ENCODE results near the gene RECQL5.

RECQL5 gene

GRCh38 chr17:75665981-75666380, 973 bp downstream of the RECQL5 start:
- peaks cover 70% of the 10 kb centered on the region for H3K79me2 ChIP-seq (ENCODE audit: low read length)
- H3K27ac ChIP-seq (ENCODE audit: low read length) = peak overlapping the region; percentile 100
- H3K27me3 ChIP-seq (ENCODE audit: low read depth, low read length) = no peaks in the 10 kb centered on the region
- H3K4me1 ChIP-seq (ENCODE audit: low read length) = peaks cover 58% of the 10 kb centered on the region
- peak overlapping the region; percentile 83 for H3K9ac ChIP-seq (ENCODE audit: low read length)
- H3K36me3 ChIP-seq (replicated peaks; ENCODE audit: low read depth, low read length) = peaks cover 52% of the 10 kb centered on the region
- peak overlapping the region; percentile 99 for H3K4me3 ChIP-seq (ENCODE audit: low read length)
- H2AFZ ChIP-seq (ENCODE audit: low read depth, low read length) = no peak overlapping the region
- H3K9me3 ChIP-seq (ENCODE audit: insufficient read depth, low read length) = peaks cover 5% of the 10 kb centered on the region; the same call in 1 of the 2 replicates
- no peaks in the 10 kb centered on the region for H4K20me1 ChIP-seq (ENCODE audit: insufficient read depth, low read length)
- TF ChIP-seq CTCF (IDR thresholded peaks at IDR 0.05; ENCODE audit: low read depth, low read length) = no peak
- TF ChIP-seq EZH2phosphoT487 (IDR thresholded peaks at IDR 0.05; ENCODE audit: low read depth) = no peak
- peak overlapping the region; percentile 77 for H3K4me2 ChIP-seq (ENCODE audit: low read length)

GRCh38 chr17:75664099-75664549, 2.8 kb downstream of the RECQL5 start:
- Histone ChIP-seq H4K20me1 (ENCODE audit: insufficient read depth, low read length) (no peaks in the 10 kb centered on the region), H3K4me2 (ENCODE audit: low read length) (peak overlapping the region; percentile 91), H3K9me3 (ENCODE audit: insufficient read depth, low read length) (peaks cover 5% of the 10 kb centered on the region; the same call in 1 of the 2 replicates), H3K79me2 (ENCODE audit: low read length) (peaks cover 52% of the 10 kb centered on the region), H2AFZ (ENCODE audit: low read depth, low read length) (no peak overlapping the region), H3K27ac (ENCODE audit: low read length) (peak overlapping the region; percentile 100), H3K9ac (ENCODE audit: low read length) (peak overlapping the region; percentile 55), H3K4me1 (ENCODE audit: low read length) (peaks cover 60% of the 10 kb centered on the region), H3K27me3 (ENCODE audit: low read depth, low read length) (no peaks in the 10 kb centered on the region), H3K4me3 (ENCODE audit: low read length) (peak overlapping the region; percentile 52; the same call in 1 of the 2 replicates), H3K36me3 (replicated peaks; ENCODE audit: low read depth, low read length) (peaks cover 59% of the 10 kb centered on the region)
- TF ChIP-seq CTCF (IDR thresholded peaks at IDR 0.05; ENCODE audit: low read depth, low read length) = no peak
- no peak; the same call in 1 of the 2 replicates for TF ChIP-seq EZH2phosphoT487 (IDR thresholded peaks at IDR 0.05; ENCODE audit: low read depth)

GRCh38 chr17:75662511-75662910, 4.4 kb downstream of the RECQL5 start:
- H3K27me3 ChIP-seq (ENCODE audit: low read depth, low read length) = no peaks in the 10 kb centered on the region
- no peak overlapping the region for H3K9ac ChIP-seq (ENCODE audit: low read length)
- peaks cover 50% of the 10 kb centered on the region for H3K4me1 ChIP-seq (ENCODE audit: low read length)
- H3K36me3 ChIP-seq (replicated peaks; ENCODE audit: low read depth, low read length) = peaks cover 56% of the 10 kb centered on the region
- H2AFZ ChIP-seq (ENCODE audit: low read depth, low read length) = no peak overlapping the region
- no peaks in the 10 kb centered on the region for H4K20me1 ChIP-seq (ENCODE audit: insufficient read depth, low read length)
- H3K9me3 ChIP-seq (ENCODE audit: insufficient read depth, low read length) = peaks cover 5% of the 10 kb centered on the region; the same call in 1 of the 2 replicates
- H3K4me3 ChIP-seq (ENCODE audit: low read length) = no peak overlapping the region
- H3K27ac ChIP-seq (ENCODE audit: low read length) = peak overlapping the region; percentile 100; the same call in 1 of the 2 replicates
- no peak overlapping the region for H3K4me2 ChIP-seq (ENCODE audit: low read length)
- peaks cover 35% of the 10 kb centered on the region for H3K79me2 ChIP-seq (ENCODE audit: low read length)
- TF ChIP-seq EZH2phosphoT487 (IDR thresholded peaks at IDR 0.05; ENCODE audit: low read depth) = no peak
- no peak for TF ChIP-seq CTCF (IDR thresholded peaks at IDR 0.05; ENCODE audit: low read depth, low read length)

GRCh38 chr17:75661531-75661930, 5.4 kb downstream of the RECQL5 start:
- H3K4me2 ChIP-seq (ENCODE audit: low read length) = no peak overlapping the region
- H3K4me1 ChIP-seq (ENCODE audit: low read length) = peaks cover 50% of the 10 kb centered on the region
- H3K9ac ChIP-seq (ENCODE audit: low read length) = no peak overlapping the region
- peaks cover 26% of the 10 kb centered on the region for H3K79me2 ChIP-seq (ENCODE audit: low read length)
- H3K4me3 ChIP-seq (ENCODE audit: low read length) = no peak overlapping the region
- H3K36me3 ChIP-seq (replicated peaks; ENCODE audit: low read depth, low read length) = peaks cover 63% of the 10 kb centered on the region
- TF ChIP-seq CTCF (IDR thresholded peaks at IDR 0.05; ENCODE audit: low read depth, low read length) = no peak
- TF ChIP-seq EZH2phosphoT487 (IDR thresholded peaks at IDR 0.05; ENCODE audit: low read depth) = no peak
- H2AFZ ChIP-seq (ENCODE audit: low read depth, low read length) = no peak overlapping the region
- no peaks in the 10 kb centered on the region for H4K20me1 ChIP-seq (ENCODE audit: insufficient read depth, low read length)
- no peaks in the 10 kb centered on the region for H3K27me3 ChIP-seq (ENCODE audit: low read depth, low read length)
- H3K27ac ChIP-seq (ENCODE audit: low read length) = peak overlapping the region; percentile 29
- peaks cover 5% of the 10 kb centered on the region; the same call in 1 of the 2 replicates for H3K9me3 ChIP-seq (ENCODE audit: insufficient read depth, low read length)
